Fibroblast of skin of right quadriceps (primary cell): ENCODE measurements around the gene CDH11.

Source experiments
- DNase-seq: peaks from one replicate; pipeline ENCODE4 v3.0.0-alpha.2; 2013

Gene CDH11

GRCh38 chr16:65121870-65122723, at the start of gene CDH11:
Gene CDH11, minus strand, starts transcription at chr16:65122063. Its CDS starts 117,194 bp downstream, at chr16:65004869.
- DNase-seq: peak; percentile 99

- DNase-seq: no peak
Observed at GRCh38 chr16:65154321-65154720, 32.5 kb upstream of the CDH11 start.

GRCh38 chr16:65153365-65154105, 31.7 kb upstream of the CDH11 start:
- no peak for DNase-seq

- no peak for DNase-seq
Observed at GRCh38 chr16:65148804-65149203, 26.9 kb upstream of the CDH11 start.

GRCh38 chr16:65142276-65142675, 20.4 kb upstream of the CDH11 start:
- no peak for DNase-seq

GRCh38 chr16:65136681-65137080, 14.8 kb upstream of the CDH11 start:
- peak; percentile 34 for DNase-seq

- DNase-seq: no peak
Observed at GRCh38 chr16:65126845-65127624, 5.2 kb upstream of the CDH11 start.

GRCh38 chr16:65125871-65126270, 4.0 kb upstream of the CDH11 start:
- peak; percentile 92 for DNase-seq

- DNase-seq: peak; percentile 40
Observed at GRCh38 chr16:65125322-65125721, 3.5 kb upstream of the CDH11 start.

- DNase-seq: no peak
Observed at GRCh38 chr16:65124596-65124995, 2.7 kb upstream of the CDH11 start.

- peak; percentile 25 for DNase-seq
Observed at GRCh38 chr16:65124212-65124548, 2.3 kb upstream of the CDH11 start.

GRCh38 chr16:65123396-65124211, 1.7 kb upstream of the CDH11 start:
- DNase-seq: peak; percentile 38

- peak; percentile 78 for DNase-seq
Observed at GRCh38 chr16:65122724-65123395, 997 bp upstream of the CDH11 start.

- DNase-seq: peak; percentile 29
Observed at GRCh38 chr16:65120831-65121721, 787 bp downstream of the CDH11 start.

- no peak for DNase-seq
Observed at GRCh38 chr16:65120461-65120830, 1.4 kb downstream of the CDH11 start.

GRCh38 chr16:65119901-65120401, 1.9 kb downstream of the CDH11 start:
- DNase-seq: peak; percentile 86

- no peak for DNase-seq
Observed at GRCh38 chr16:65119435-65119834, 2.4 kb downstream of the CDH11 start.

- DNase-seq: peak; percentile 37
Observed at GRCh38 chr16:65118871-65119270, 3.0 kb downstream of the CDH11 start.

GRCh38 chr16:65117811-65118448, 3.9 kb downstream of the CDH11 start:
- peak; percentile 88 for DNase-seq

- peak; percentile 48 for DNase-seq
Observed at GRCh38 chr16:65116818-65117430, 4.9 kb downstream of the CDH11 start.
